Lower leg skin (tissue), 4 donors: ENCODE measurements around the gene DHCR7. TPM values are rescaled to one million over a fixed set of nuclear protein-coding genes. Genes with fewer than 3 reads are reported as not detected.

Source experiments
- DNase-seq, 2 donors: peaks; one replicate each; pipeline ENCODE4 v3.0.0-alpha.2; 2019; ENCODE audit warnings: low spot score in 2 of 2
- H3K4me3 ChIP-seq: fragments of 200-600 bp; sonication (generic); 2 replicates; pipeline ENCODE4 v1.5.1; 2017; ENCODE audit warnings: mild to moderate bottlenecking, low read depth; ENCODE audit not compliant: poor library complexity, severe bottlenecking
- CTCF ChIP-seq, 3 donors: fragments of 450-650 bp; IDR thresholded peaks; one replicate each; pipeline ENCODE4 v1.5.1; 2016; ENCODE audit warnings: antibody characterized with exemption in 3 of 3, mild to moderate bottlenecking in 3 of 3, moderate library complexity in 2 of 3
- POLR2A ChIP-seq, 2 donors: fragments of 450-650 bp; IDR thresholded peaks; one replicate each; pipeline ENCODE4 v1.6.1; 2016 to 2017; ENCODE audit warnings: antibody characterized with exemption in 2 of 2, mild to moderate bottlenecking in 1 of 2, moderate library complexity in 1 of 2
- WGBS, 2 donors: methylation state at CpG; one replicate each; pipeline ENCODE4 v1.1.5; 2018; 5-methylcytosine and 5-hydroxymethylcytosine counted together
- intact Hi-C: fragments of 100-400 bp; cut with DNase I; formaldehyde crosslinking; loops from one replicate; pipeline ENCODE4 v1.15.0; 2023; ENCODE audit warnings: low total_unique reads
- total RNA-seq, 4 donors: library from RNA; depleted of rRNA; stranded (reverse); fragments of >200 nt; gene quantifications; one replicate each; pipeline ENCODE4 v1.1.0, GENCODE V29; 2016

DHCR7 gene
- total RNA-seq, 4 donors from 2014 or later = 45.2 to 142 (median 89.0) TPM

- WGBS, 2 donors = 95 to 96% methylated on average over 18 of the region's 18 CpGs
- peak in 1 of 2 donors; percentile 56 for DNase-seq
- intact Hi-C loops = no loop called here
- TF ChIP-seq POLR2A (IDR thresholded peaks at IDR 0.05) (no peak), CTCF (IDR thresholded peaks at IDR 0.05) (no peak)
- no peak overlapping the region for H3K4me3 ChIP-seq
These were observed 37.3 kb upstream of the DHCR7 start for GRCh38 chr11:71485466-71485865.

GRCh38 chr11:71485063-71485399 lies 36.8 kb upstream of the DHCR7 start:
- WGBS, 2 donors = 89 to 90% methylated on average over 6 of the region's 6 CpGs
- TF ChIP-seq POLR2A (IDR thresholded peaks at IDR 0.05) (no peak), CTCF (IDR thresholded peaks at IDR 0.05) (no peak)
- no peak for DNase-seq
- intact Hi-C loops = no loop called here
- no peak overlapping the region for H3K4me3 ChIP-seq

- TF ChIP-seq POLR2A (IDR thresholded peaks at IDR 0.05) (no peak), CTCF (IDR thresholded peaks at IDR 0.05) (no peak)
- intact Hi-C loops = no loop called here
- peak in 1 of 2 donors; percentile 72 for DNase-seq
- H3K4me3 ChIP-seq = no peak overlapping the region
- 93 to 95% methylated on average over 21 to 23 of the region's 23 CpGs for WGBS, 2 donors
These were observed 36.3 kb upstream of the DHCR7 start for GRCh38 chr11:71484248-71485062.

- 87 to 98% methylated on average over 6 of the region's 6 CpGs for WGBS, 2 donors
- no peak overlapping the region for H3K4me3 ChIP-seq
- no peak for DNase-seq
- no peak for TF ChIP-seq POLR2A (IDR thresholded peaks at IDR 0.05)
- intact Hi-C loops = no loop called here
These were observed 35.5 kb upstream of the DHCR7 start for GRCh38 chr11:71483692-71484091.

- 92 to 93% methylated on average over 12 to 13 of the region's 13 CpGs for WGBS, 2 donors
- no peak overlapping the region for H3K4me3 ChIP-seq
- TF ChIP-seq POLR2A (IDR thresholded peaks at IDR 0.05) = no peak
- no peak for TF ChIP-seq CTCF (IDR thresholded peaks at IDR 0.05)
- intact Hi-C loops = no loop called here
- no peak for DNase-seq
These were observed 34.7 kb upstream of the DHCR7 start for GRCh38 chr11:71482746-71483364.

GRCh38 chr11:71482216-71482615 lies 34.0 kb upstream of the DHCR7 start:
- no peak for DNase-seq
- intact Hi-C loops = no loop called here
- no peak overlapping the region for H3K4me3 ChIP-seq
- no peak for TF ChIP-seq POLR2A (IDR thresholded peaks at IDR 0.05)
- TF ChIP-seq CTCF (IDR thresholded peaks at IDR 0.05) = no peak
- 86 to 96% methylated on average over 11 to 16 of the region's 18 CpGs for WGBS, 2 donors
